T-helper 2 cell (primary cell): ENCODE measurements around the gene PDLIM5.

Source experiments
- DNase-seq, 5 experiments: peaks; one replicate each; pipeline versions ENCODE4 v3.0.0 to v3.0.0-alpha.2; 2012 to 2022

Gene PDLIM5

GRCh38 chr4:94430406-94430805 lies 21.3 kb upstream of the PDLIM5 start:
- no peak for DNase-seq

GRCh38 chr4:94431388-94431787 lies 20.4 kb upstream of the PDLIM5 start:
- no peak for DNase-seq

- no peak for DNase-seq
These were observed 17.2 kb upstream of the PDLIM5 start for GRCh38 chr4:94434505-94434904.

GRCh38 chr4:94435874-94436273 lies 15.9 kb upstream of the PDLIM5 start:
- DNase-seq = no peak

- no peak for DNase-seq
These were observed 15.2 kb upstream of the PDLIM5 start for GRCh38 chr4:94436512-94436911.

GRCh38 chr4:94439606-94440005 lies 12.1 kb upstream of the PDLIM5 start:
- DNase-seq = no peak

GRCh38 chr4:94441838-94442237 lies 9.9 kb upstream of the PDLIM5 start:
- no peak for DNase-seq

- DNase-seq = no peak
These were observed 9.5 kb upstream of the PDLIM5 start for GRCh38 chr4:94442251-94442650.

GRCh38 chr4:94446386-94446785 lies 5.4 kb upstream of the PDLIM5 start:
- DNase-seq = no peak

GRCh38 chr4:94447754-94448411 lies 3.9 kb upstream of the PDLIM5 start:
- no peak for DNase-seq

- DNase-seq = no peak
These were observed 2.8 kb upstream of the PDLIM5 start for GRCh38 chr4:94448815-94449375.

- no peak for DNase-seq
These were observed 569 bp upstream of the PDLIM5 start for GRCh38 chr4:94451051-94451694.

- DNase-seq = peak in 2 of 5 experiments; percentile 1 to 7
These were observed 982 bp downstream of the PDLIM5 start for GRCh38 chr4:94452476-94453371.

GRCh38 chr4:94453391-94453963 lies 1.7 kb downstream of the PDLIM5 start:
- DNase-seq = no peak

GRCh38 chr4:94454405-94454804 lies 2.7 kb downstream of the PDLIM5 start:
- no peak for DNase-seq

- DNase-seq = no peak
These were observed 3.3 kb downstream of the PDLIM5 start for GRCh38 chr4:94455081-94455480.

GRCh38 chr4:94457692-94458106 lies 6.0 kb downstream of the PDLIM5 start:
- DNase-seq = peak in 1 of 5 experiments; percentile 14

- no peak for DNase-seq
These were observed 6.9 kb downstream of the PDLIM5 start for GRCh38 chr4:94458682-94459081.

GRCh38 chr4:94459462-94460161 lies 7.9 kb downstream of the PDLIM5 start:
- DNase-seq = no peak

- DNase-seq = no peak
These were observed 9.8 kb downstream of the PDLIM5 start for GRCh38 chr4:94461506-94461905.

- no peak for DNase-seq
These were observed 10.8 kb downstream of the PDLIM5 start for GRCh38 chr4:94462572-94462971.

GRCh38 chr4:94463771-94464170 lies 12.0 kb downstream of the PDLIM5 start:
- DNase-seq = no peak
